HepG2 (cell line): ENCODE measurements around the gene EYA4.

Experiments
- MTF2 ChIP-seq: sonication (generic); formaldehyde crosslinking; IDR thresholded peaks from 2 replicates; pipeline ENCODE4 v1.5.0; 2020; ENCODE audit warnings: missing genetic modification reagents, borderline replicate concordance
- NCOR1 ChIP-seq: fragments of 200-600 bp; sonication (generic); IDR thresholded peaks from 2 replicates; pipeline ENCODE4 v1.7.0; 2017; ENCODE audit warnings: antibody characterized with exemption, low read length, borderline replicate concordance
- TBP ChIP-seq: sonication (generic); formaldehyde crosslinking; IDR thresholded peaks from 2 replicates; pipeline ENCODE4 v1.5.0; 2020; ENCODE audit warnings: missing genetic modification reagents
- TF ChIP-seq, protein P1 (sequence below): sonication (generic); formaldehyde crosslinking; IDR thresholded peaks from 2 replicates; pipeline ENCODE4 v1.4.0; 2020; ENCODE audit warnings: missing genetic modification reagents, borderline replicate concordance
- TF ChIP-seq, protein P2 (sequence below): sonication (generic); formaldehyde crosslinking; IDR thresholded peaks from 2 replicates; pipeline ENCODE4 v1.4.0; 2020; ENCODE audit warnings: missing genetic modification reagents, borderline replicate concordance
- TF ChIP-seq, protein P3 (sequence below): IDR thresholded peaks from 2 replicates; pipeline ENCODE4 v1.6.1; 2012; ENCODE audit warnings: inconsistent platforms
- TF ChIP-seq, protein P4 (sequence below): sonication (generic); formaldehyde crosslinking; IDR thresholded peaks from 2 replicates; pipeline ENCODE4 v1.5.0; 2020; ENCODE audit warnings: mild to moderate bottlenecking, missing genetic modification reagents, moderate library complexity

DNA sequence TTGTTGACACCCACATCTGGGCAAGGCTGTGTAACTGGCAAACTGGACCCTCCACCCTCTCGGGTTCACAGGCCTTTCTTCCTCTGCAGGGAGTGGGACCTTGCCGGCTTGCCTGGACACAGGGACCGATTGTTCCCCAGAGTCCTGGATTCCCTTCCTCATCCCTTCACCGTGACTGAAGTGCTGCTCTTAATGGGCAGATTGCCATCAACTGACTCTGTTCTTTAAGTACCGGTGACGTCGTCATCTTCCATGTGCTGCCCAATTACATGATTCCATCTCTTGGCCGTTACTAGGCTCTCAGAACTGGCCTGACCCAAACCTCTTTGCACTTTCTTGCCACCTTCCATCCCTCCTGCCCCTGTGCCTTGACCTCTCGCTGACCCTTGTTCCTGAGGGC lies 85.4 kb downstream of the EYA4 start:
- TF ChIP-seq, protein P1, sequence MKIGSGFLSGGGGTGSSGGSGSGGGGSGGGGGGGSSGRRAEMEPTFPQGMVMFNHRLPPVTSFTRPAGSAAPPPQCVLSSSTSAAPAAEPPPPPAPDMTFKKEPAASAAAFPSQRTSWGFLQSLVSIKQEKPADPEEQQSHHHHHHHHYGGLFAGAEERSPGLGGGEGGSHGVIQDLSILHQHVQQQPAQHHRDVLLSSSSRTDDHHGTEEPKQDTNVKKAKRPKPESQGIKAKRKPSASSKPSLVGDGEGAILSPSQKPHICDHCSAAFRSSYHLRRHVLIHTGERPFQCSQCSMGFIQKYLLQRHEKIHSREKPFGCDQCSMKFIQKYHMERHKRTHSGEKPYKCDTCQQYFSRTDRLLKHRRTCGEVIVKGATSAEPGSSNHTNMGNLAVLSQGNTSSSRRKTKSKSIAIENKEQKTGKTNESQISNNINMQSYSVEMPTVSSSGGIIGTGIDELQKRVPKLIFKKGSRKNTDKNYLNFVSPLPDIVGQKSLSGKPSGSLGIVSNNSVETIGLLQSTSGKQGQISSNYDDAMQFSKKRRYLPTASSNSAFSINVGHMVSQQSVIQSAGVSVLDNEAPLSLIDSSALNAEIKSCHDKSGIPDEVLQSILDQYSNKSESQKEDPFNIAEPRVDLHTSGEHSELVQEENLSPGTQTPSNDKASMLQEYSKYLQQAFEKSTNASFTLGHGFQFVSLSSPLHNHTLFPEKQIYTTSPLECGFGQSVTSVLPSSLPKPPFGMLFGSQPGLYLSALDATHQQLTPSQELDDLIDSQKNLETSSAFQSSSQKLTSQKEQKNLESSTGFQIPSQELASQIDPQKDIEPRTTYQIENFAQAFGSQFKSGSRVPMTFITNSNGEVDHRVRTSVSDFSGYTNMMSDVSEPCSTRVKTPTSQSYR (CRISPR knock-in tag) = no peak
- TF ChIP-seq, protein P2, sequence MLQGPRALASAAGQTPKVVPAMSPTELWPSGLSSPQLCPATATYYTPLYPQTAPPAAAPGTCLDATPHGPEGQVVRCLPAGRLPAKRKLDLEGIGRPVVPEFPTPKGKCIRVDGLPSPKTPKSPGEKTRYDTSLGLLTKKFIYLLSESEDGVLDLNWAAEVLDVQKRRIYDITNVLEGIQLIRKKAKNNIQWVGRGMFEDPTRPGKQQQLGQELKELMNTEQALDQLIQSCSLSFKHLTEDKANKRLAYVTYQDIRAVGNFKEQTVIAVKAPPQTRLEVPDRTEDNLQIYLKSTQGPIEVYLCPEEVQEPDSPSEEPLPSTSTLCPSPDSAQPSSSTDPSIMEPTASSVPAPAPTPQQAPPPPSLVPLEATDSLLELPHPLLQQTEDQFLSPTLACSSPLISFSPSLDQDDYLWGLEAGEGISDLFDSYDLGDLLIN (CRISPR knock-in tag) = no peak
- TF ChIP-seq, protein P3, sequence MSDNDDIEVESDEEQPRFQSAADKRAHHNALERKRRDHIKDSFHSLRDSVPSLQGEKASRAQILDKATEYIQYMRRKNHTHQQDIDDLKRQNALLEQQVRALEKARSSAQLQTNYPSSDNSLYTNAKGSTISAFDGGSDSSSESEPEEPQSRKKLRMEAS = no peak
- TF ChIP-seq NCOR1 (no peak), TBP (CRISPR knock-in tag) (no peak), MTF2 (CRISPR knock-in tag) (no peak)
- TF ChIP-seq, protein P4, sequence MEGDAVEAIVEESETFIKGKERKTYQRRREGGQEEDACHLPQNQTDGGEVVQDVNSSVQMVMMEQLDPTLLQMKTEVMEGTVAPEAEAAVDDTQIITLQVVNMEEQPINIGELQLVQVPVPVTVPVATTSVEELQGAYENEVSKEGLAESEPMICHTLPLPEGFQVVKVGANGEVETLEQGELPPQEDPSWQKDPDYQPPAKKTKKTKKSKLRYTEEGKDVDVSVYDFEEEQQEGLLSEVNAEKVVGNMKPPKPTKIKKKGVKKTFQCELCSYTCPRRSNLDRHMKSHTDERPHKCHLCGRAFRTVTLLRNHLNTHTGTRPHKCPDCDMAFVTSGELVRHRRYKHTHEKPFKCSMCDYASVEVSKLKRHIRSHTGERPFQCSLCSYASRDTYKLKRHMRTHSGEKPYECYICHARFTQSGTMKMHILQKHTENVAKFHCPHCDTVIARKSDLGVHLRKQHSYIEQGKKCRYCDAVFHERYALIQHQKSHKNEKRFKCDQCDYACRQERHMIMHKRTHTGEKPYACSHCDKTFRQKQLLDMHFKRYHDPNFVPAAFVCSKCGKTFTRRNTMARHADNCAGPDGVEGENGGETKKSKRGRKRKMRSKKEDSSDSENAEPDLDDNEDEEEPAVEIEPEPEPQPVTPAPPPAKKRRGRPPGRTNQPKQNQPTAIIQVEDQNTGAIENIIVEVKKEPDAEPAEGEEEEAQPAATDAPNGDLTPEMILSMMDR (CRISPR knock-in tag) = no peak
